ENCODE data around the gene SLC9C1. TPM values are rescaled to one million over a fixed set of nuclear protein-coding genes. Genes with fewer than 3 reads are reported as not detected.

SLC9C1 gene
- total RNA-seq, 4 donors from 2014 or later: not detected

DNA sequence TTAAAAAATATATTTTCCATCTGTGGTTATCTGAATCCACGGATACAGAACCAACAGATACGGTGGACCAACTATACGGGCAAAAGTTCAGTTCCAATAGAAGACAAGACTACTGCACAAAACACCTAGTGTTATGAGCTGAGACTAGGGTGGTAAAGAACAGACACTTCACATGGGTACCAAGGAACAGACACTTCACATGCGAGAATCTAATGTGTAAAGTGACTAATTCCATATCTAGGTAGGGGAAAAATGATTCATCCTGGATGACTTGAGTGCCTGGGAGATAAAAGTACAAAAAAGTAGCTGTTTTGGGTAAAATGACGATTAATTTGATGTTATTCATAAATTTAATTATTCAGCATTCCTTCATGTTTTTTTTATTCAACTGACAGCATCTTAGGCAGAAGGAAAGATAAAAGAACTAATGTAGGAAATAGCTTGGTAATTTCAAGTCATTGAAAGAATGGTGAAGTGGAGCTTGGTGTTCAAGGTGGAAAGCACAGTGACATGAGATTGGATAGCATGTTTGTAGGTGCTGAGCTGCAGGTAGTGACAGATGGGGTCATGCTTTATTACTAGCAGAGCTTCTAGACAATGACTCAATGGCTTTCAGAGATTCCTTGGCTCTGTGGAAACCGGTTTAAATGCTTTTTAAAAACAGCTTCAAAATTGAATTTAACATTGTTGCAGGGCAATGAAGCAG is 44.2 kb upstream of the SLC9C1 start:
- Histone ChIP-seq H3K4me3 (no peak overlapping the region), H3K36me3 (no peaks in the 10 kb centered on the region), H3K27me3 (peaks cover 0 to 7% (median 0%) of the 10 kb centered on the region in 4 donors), H3K4me1 (peaks cover 0 to 18% (median 0%) of the 10 kb centered on the region in 3 donors), H3K9me3 (no peaks in the 10 kb centered on the region), H3K27ac (peak overlapping the region in 3 of 4 donors; percentile 7 to 26 (median 25))
- no peak for DNase-seq
- TF ChIP-seq, protein P1, sequence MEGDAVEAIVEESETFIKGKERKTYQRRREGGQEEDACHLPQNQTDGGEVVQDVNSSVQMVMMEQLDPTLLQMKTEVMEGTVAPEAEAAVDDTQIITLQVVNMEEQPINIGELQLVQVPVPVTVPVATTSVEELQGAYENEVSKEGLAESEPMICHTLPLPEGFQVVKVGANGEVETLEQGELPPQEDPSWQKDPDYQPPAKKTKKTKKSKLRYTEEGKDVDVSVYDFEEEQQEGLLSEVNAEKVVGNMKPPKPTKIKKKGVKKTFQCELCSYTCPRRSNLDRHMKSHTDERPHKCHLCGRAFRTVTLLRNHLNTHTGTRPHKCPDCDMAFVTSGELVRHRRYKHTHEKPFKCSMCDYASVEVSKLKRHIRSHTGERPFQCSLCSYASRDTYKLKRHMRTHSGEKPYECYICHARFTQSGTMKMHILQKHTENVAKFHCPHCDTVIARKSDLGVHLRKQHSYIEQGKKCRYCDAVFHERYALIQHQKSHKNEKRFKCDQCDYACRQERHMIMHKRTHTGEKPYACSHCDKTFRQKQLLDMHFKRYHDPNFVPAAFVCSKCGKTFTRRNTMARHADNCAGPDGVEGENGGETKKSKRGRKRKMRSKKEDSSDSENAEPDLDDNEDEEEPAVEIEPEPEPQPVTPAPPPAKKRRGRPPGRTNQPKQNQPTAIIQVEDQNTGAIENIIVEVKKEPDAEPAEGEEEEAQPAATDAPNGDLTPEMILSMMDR (IDR thresholded peaks at IDR 0.05): no peak
- TF ChIP-seq POLR2A (IDR thresholded peaks at IDR 0.05): no peak
- intact Hi-C loops (cut with DNase I): no loop called here
- WGBS, 2 donors: 54 to 61% methylated on average over 6 of the region's 6 CpGs

DNA sequence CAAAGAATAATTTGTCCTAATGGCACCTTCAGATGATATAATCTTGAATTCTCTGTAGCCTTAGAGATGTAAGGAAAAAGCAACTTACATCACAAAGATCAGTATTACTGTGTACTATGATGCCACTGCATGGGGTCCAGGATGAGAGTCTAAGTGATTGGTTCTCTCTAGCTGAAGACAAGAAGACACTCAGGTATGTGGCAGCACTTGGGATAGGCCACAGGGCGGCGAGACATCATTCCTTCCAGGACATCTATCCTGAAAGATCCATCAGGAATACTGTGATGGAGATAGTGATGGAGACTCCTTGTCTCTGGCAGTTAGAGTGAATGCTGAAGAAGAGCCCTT is 41.4 kb upstream of the SLC9C1 start:
- 89 to 92% methylated on average over 2 of the region's 2 CpGs for WGBS, 2 donors
- Histone ChIP-seq H3K27ac (peak overlapping the region in 3 of 4 donors; percentile 79 to 88 (median 83)), H3K4me1 (peaks cover 0 to 24% (median 0%) of the 10 kb centered on the region in 3 donors), H3K27me3 (peaks cover 0 to 11% (median 0%) of the 10 kb centered on the region in 4 donors), H3K9me3 (no peaks in the 10 kb centered on the region), H3K4me3 (peak overlapping the region in 1 of 4 donors; percentile 63), H3K36me3 (no peaks in the 10 kb centered on the region)
- TF ChIP-seq, protein P1 (IDR thresholded peaks at IDR 0.05): no peak
- TF ChIP-seq POLR2A (IDR thresholded peaks at IDR 0.05): no peak
- intact Hi-C loops (cut with DNase I): no loop called here
- DNase-seq: no peak

DNA sequence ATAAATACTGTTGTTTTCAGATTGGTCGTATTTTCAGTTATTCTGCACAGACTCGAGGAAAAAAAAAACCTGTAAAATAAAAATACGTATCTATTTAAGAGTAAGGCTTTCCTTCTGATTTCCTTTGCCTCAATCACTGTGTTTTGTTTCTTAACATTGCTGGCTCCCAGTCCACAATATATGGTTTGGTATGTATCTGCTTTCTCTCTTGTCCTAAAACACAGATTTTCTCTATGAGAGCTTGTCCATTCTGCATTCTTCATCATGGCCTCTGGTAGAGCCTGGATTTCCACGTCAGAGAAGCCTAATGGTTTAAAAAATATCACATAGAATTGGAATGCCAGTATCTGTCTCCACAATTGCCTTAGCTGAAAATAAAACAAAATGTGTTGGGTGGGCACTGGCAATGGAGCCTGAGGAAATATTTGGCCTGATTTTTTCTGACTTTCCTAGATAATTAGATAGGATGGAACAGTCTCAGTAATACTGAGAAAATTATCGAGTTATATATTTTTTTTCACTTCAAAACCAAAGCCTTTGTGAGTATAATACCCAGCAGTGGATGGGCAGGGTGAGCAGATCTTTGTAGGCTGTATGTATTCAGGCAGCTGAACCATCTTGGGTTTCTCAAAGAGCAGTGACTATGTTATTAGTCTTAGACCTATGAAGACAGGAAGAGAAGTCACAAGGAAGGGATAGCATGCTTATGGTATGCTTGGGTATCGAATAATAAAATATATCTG is 40.8 kb upstream of the SLC9C1 start:
- Histone ChIP-seq H3K27ac (peak overlapping the region; percentile 77 to 88 (median 81)), H3K4me3 (peak overlapping the region in 3 of 4 donors; percentile 52 to 63 (median 53)), H3K4me1 (peaks cover 0 to 24% (median 0%) of the 10 kb centered on the region in 3 donors), H3K36me3 (no peaks in the 10 kb centered on the region), H3K27me3 (peaks cover 0 to 11% (median 0%) of the 10 kb centered on the region in 4 donors), H3K9me3 (no peaks in the 10 kb centered on the region)
- no peak for DNase-seq
- intact Hi-C loops (cut with DNase I): no loop called here
- TF ChIP-seq POLR2A (IDR thresholded peaks at IDR 0.05): no peak
- TF ChIP-seq, protein P1 (IDR thresholded peaks at IDR 0.05): no peak
- WGBS, 2 donors: 45 to 51% methylated on average over 6 of the region's 6 CpGs

DNA sequence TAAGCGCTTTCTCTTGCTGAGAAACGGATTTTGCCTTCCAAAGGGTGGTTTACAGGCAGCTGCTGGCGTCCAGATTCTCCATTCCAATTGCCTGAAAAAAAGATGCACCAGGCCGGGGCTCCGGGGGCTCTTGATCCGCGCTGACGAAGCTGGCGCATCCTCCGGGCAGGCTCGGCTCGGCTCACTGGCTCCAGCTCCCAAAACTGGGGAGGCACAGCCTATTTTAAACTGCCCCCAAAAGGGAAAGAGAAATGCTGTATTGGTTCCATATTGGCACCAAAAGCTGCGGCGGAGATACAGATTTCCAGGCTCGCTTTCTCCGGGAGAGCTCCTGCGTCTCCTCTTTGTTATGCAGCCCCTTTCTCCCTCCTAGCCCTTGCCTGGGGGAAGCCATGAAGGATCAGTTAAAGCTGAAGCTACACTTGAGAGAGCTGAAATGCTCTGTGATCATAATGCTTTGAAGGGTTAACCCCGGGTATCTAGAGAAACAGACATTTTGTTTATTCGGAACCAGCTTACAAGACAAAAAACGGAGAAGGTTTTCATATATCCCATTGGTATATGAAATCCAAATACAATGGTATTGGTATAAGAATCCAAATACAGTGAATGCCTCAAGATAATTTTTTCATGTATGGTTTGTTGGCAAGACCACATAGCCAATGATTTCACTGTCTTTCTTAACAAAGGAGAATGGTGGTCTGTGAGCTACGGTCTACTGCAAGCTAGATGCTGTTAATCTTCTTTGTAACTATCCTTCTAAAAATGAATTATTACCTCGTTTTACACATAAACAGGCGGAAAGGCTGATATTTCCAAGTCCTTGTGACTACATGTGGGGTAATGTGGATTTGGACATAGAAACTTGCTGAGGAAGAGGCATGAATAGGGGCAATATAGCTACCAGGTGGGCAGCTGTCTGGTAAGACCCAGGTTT is 39.6 kb upstream of the SLC9C1 start:
- intact Hi-C loops (cut with DNase I): no loop called here
- Histone ChIP-seq H3K4me3 (peak overlapping the region; percentile 32 to 63 (median 52)), H3K36me3 (no peaks in the 10 kb centered on the region), H3K9me3 (no peaks in the 10 kb centered on the region), H3K27ac (peak overlapping the region; percentile 77 to 88 (median 81)), H3K4me1 (peaks cover 0 to 16% (median 0%) of the 10 kb centered on the region in 3 donors), H3K27me3 (peaks cover 0 to 11% (median 0%) of the 10 kb centered on the region in 4 donors)
- DNase-seq: no peak
- no peak for TF ChIP-seq POLR2A (IDR thresholded peaks at IDR 0.05)
- TF ChIP-seq, protein P1 (IDR thresholded peaks at IDR 0.05): no peak
- WGBS, 2 donors: 27 to 29% methylated on average over 11 to 12 of the region's 23 CpGs

Data from esophagus squamous epithelium (tissue), 5 donors.